EH (cell line): Measurements from ENCODE around the gene SPEN.

Experiments
- DNase-seq: peaks from one replicate; pipeline ENCODE4 v3.0.0-alpha.2; 2015; ENCODE audit warnings: low read depth

Gene SPEN

GRCh38 chr1:15947382-15948090, 100.0 kb downstream of the SPEN start:
- no peak for DNase-seq

GRCh38 chr1:15948091-15948591, 100.6 kb downstream of the SPEN start:
- DNase-seq, result no peak

DNA sequence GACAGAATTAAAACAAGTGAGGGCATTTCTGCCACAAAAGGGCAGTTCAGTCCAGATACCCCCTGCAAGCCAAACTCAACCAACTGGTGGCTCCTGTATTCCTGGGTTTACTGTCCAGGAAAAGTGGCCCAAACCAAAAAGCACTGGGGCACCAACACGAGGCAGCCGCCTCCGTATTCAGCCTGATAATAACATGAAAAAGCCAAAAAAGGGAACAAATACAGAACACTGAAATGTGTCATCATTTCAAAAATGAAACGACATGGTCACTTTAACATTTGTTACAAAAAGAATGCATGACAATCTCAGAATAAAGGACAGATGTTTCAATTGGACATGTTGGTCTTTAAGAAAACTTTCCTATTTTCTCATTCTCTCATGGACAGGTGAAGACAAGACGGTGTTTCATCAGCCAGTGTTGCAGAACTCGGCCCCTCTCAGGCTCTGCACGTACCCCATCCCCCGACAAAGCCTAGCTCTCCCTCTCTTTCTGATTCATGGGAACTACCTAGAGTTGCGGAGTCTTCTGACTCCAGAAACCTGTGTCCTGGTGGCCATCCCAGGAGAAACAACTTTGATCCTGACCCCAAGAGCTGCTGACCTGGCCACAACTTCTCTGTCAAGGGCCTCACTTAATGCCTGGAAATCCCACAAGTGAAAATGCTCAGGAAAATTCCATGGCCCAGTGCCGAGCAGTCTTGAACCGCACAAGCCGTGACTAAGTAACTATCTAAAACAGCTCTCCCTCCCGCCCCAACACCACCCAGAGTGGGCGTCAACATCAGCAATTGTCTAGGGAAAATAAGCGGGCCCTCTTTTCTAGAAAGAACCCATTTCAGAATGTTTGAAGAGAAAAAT, 101.3 kb downstream of the SPEN start:
- DNase-seq, result peak; percentile 98

GRCh38 chr1:15949453-15950245, 102.1 kb downstream of the SPEN start:
- peak; percentile 99 for DNase-seq

GRCh38 chr1:15950302-15950701, 102.8 kb downstream of the SPEN start:
- no peak for DNase-seq

- peak; percentile 92 for DNase-seq
Observed at GRCh38 chr1:15950763-15951295, 103.3 kb downstream of the SPEN start.

DNA sequence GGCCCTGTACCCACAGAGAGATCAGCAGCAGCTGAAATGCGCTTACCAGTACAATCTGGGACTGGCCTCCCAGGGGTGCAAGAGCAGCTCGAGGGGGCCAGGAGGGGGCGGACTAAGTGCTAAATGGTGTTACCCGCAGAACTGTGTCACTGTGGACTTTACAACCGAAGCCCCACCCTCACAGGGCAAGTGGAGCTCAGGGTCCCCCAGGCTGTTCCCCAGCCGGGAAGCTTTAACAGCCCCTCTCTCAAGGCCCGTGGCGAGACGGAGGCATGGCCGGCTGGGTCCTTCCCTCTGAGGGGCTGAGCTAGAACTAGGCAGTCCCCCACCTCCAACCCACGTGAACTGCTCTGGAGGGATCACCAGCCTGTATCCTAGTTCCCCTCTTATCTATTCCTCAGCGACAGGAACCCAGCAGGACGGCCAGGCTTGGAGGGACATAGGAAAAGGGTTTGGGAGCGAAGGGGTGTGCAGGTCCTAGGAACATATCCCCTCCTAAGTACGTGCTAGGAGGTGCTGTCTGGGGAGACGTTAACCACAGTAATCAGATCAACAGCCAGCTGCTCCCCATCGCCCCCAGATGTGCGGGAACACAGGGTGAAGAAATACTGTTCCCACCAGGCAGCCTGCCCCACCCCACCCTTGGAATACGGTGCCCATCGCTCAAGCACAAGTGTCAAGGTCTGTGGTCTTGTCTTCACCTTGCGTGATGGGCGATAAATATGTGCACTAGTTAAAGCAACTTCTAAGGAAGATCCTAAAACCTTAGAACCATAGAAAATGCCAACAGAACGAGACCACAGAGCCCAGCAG, 104.0 kb downstream of the SPEN start:
- no peak for DNase-seq

- DNase-seq, result peak; percentile 98
Observed at GRCh38 chr1:15952317-15953258, 105.1 kb downstream of the SPEN start.

GRCh38 chr1:15953294-15953771, 105.8 kb downstream of the SPEN start:
- DNase-seq, result peak; percentile 29

- no peak for DNase-seq
Observed at GRCh38 chr1:15953791-15954241, 106.3 kb downstream of the SPEN start.

DNA sequence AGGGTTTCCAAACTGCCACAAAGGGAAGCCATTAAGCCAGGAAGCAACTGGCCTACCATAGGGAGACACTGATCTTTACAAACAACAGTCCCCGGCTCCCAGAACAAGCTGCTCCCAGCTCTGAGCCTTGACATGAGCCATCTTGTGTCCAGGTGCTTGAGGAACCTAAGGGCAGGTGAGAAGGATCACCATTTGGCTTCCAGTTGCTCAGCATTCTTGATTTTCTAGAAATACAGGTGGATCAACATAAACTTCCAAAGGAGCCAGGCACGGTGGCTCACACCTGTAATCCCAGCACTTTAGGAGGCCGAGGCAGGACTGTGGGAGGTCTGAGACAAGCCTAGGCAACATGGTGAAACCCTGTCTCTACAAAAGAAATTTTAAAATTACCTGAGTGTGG, 106.8 kb downstream of the SPEN start:
- DNase-seq, result no peak

GRCh38 chr1:15955552-15955951, 108.0 kb downstream of the SPEN start:
- no peak for DNase-seq

DNA sequence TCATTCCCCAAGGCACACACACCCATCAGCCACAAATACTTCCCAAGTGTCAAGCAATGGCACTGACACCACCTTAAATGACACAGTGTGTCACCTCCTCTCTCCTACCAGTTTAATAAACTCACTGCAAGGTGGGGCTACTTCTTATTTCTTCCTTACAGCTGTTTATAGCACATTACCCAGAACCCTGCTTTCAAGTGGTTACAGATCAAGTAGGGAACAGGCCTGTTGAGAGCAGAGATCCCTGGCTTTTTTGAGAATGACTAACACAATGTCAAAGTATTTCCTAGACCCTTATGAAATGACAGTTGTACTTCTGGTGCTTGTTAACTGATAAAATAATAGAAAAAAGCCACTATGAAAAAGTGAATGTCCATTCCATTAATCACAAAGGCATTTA, 108.6 kb downstream of the SPEN start:
- DNase-seq, result peak; percentile 79

DNA sequence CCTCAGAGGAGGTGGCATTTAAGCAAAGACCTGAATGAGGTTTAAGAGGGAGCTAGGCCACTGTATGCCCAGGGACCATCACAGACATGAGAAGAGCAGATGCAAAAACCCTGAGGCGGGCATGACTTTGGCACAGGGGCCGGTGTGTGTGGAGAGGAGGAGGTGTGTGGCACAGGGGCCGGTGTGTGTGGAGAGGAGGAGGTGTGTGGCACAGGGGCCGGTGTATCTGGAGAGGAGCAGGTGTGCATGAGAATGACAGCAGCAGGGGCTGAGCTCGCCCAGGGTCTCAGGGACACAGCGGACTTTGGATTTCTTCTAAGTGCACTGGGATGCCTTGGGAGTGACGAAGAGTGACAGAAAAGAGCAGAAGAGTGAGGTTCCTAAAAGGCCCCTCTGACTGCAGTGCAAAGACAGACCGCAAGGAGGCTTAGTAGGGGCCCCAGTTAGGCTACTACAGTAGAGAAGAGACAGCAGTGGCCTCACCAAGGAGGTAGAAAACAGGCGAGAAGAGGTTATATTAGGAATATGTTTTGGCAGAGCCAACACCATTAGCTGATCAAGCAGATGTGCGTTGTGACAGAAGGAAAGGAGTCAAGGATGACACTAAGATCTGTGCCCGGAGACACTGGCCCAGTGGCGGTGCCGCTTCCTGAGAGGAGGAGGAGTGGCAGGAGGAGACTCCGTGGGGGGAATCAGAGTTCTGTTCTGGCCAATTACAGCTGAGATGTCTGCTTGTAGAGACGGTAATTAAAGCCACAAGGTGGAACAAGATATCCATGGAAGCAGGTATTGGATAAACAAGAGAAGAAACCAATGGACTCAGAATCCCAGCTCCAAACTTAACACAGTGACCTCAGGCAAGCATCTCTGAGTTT, 110.0 kb downstream of the SPEN start:
- peak; percentile 31 for DNase-seq

DNA sequence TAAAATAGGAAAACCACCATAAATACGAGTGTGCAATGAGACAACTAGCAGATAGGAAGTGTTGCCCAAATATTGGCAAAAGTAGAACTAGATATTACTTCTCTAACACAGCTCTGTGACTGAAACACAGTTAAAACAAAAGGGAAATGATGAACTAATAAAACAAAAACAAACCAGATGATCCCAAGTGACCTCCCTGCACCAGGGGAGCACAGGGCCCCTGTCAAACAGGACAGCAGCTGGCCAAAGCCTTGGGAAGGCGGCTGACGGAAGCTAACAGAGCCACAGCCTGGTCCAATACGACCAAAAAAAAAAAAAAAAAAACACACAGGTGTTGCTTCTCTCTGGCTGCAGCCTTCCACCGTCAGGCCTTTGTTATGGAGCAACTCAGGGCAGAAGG, 110.6 kb downstream of the SPEN start:
- no peak for DNase-seq

DNA sequence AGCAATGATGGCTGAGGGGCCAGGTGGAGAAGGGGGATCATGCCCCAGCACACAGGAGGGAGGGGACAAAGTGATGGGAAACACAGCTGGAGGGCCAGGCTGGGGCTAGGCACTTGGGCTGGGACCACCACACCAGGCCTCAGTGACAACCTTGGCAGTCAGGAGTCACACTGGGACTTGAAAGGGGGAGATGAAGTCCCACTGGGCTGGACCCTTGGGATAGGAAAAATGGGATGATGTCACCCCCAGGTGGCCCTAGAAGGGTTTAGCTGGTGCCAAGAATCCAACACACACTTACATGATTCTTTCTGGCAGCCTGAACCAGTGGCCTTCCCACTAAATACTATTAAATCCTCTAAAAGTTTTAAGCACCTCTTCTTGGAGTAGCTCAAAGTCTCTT, 111.3 kb downstream of the SPEN start:
- DNase-seq, result peak; percentile 42

GRCh38 chr1:15959424-15959823, 111.9 kb downstream of the SPEN start:
- no peak for DNase-seq

GRCh38 chr1:15959827-15960446, 112.4 kb downstream of the SPEN start:
- no peak for DNase-seq
